Common myeloid progenitor, CD34-positive (primary cell): ENCODE measurements around the gene TRAPPC2L.

Experiments
- CTCF ChIA-PET: fragments of 350-600 bp; sonication (Branson Sonifier 250); formaldehyde crosslinking; loops from one replicate; lab custom pipeline; 2021; ENCODE audit warnings: antibody characterized with exemption; lab: Charles Lee
- POLR2A ChIA-PET: fragments of 350-600 bp; sonication (Branson Sonifier 250); formaldehyde crosslinking; loops from one replicate; lab custom pipeline; 2021; ENCODE audit warnings: antibody characterized with exemption; lab: Charles Lee
- DNase-seq, 3 donors: peaks; one replicate each; pipeline versions ENCODE4 v3.0.0 to v3.0.0-alpha.2; 2013
- H3K27ac ChIP-seq, 2 experiments: 1 replicate in 1 of 2; 2 replicates in 1 of 2; pipeline ENCODE4 v1.7.0; 2013; ENCODE audit warnings: inconsistent platforms in 2 of 2, low read length in 2 of 2, mild to moderate bottlenecking in 2 of 2, low read depth in 1 of 2, moderate library complexity in 1 of 2; ENCODE audit not compliant: severe bottlenecking in 2 of 2, insufficient read depth in 1 of 2, poor library complexity in 1 of 2
- H3K27me3 ChIP-seq, 5 experiments: replicated peaks in 2 of 5; 1 replicate in 3 of 5; 2 replicates in 2 of 5; pipeline versions ENCODE4 v1.6.1 to v1.7.0; 2013; ENCODE audit warnings: low read length in 4 of 5, mild to moderate bottlenecking in 2 of 5, moderate library complexity in 2 of 5, inconsistent platforms in 1 of 5; ENCODE audit not compliant: insufficient read depth in 5 of 5, control insufficient read depth in 4 of 5
- H3K36me3 ChIP-seq, 4 experiments: 1 replicate in 2 of 4; 2 replicates in 2 of 4; pipeline versions ENCODE4 v1.6.1 to v1.7.0; 2013; ENCODE audit warnings: low read length in 3 of 4, control low read depth in 1 of 4, mild to moderate bottlenecking in 1 of 4; ENCODE audit not compliant: control insufficient read depth in 4 of 4, insufficient read depth in 4 of 4
- H3K4me1 ChIP-seq, 4 experiments: 1 replicate in 3 of 4; 2 replicates in 1 of 4; pipeline versions ENCODE4 v1.6.1 to v1.7.1; 2013; ENCODE audit warnings: low read length in 3 of 4, mild to moderate bottlenecking in 3 of 4, control low read depth in 1 of 4, inconsistent platforms in 1 of 4, moderate library complexity in 1 of 4; ENCODE audit not compliant: control insufficient read depth in 4 of 4, insufficient read depth in 4 of 4; ENCODE audit errors: control extremely low read depth in 1 of 4
- H3K4me3 ChIP-seq, 7 experiments: 1 replicate in 4 of 7; 2 replicates in 3 of 7; pipeline versions ENCODE4 v1.5.1 to v1.7.0; 2013; ENCODE audit warnings: mild to moderate bottlenecking in 7 of 7, low read length in 6 of 7, moderate library complexity in 6 of 7, inconsistent platforms in 2 of 7, low read depth in 2 of 7, control low read depth in 1 of 7; ENCODE audit not compliant: insufficient read depth in 4 of 7, control insufficient read depth in 1 of 7; ENCODE audit errors: extremely low read depth in 1 of 7
- H3K9me3 ChIP-seq, 5 experiments: 1 replicate in 4 of 5; 2 replicates in 1 of 5; pipeline versions ENCODE4 v1.6.1 to v1.7.1; 2013; ENCODE audit warnings: low read length in 4 of 5, mild to moderate bottlenecking in 2 of 5, inconsistent platforms in 1 of 5, low read depth in 1 of 5, moderate library complexity in 1 of 5; ENCODE audit not compliant: control insufficient read depth in 4 of 5, insufficient read depth in 2 of 5; ENCODE audit errors: control extremely low read depth in 1 of 5
- WGBS: methylation state at CpG from one replicate; pipeline ENCODE4 v1.1.5; 2013; ENCODE audit not compliant: insufficient coverage; 5-methylcytosine and 5-hydroxymethylcytosine counted together

TRAPPC2L gene

DNA sequence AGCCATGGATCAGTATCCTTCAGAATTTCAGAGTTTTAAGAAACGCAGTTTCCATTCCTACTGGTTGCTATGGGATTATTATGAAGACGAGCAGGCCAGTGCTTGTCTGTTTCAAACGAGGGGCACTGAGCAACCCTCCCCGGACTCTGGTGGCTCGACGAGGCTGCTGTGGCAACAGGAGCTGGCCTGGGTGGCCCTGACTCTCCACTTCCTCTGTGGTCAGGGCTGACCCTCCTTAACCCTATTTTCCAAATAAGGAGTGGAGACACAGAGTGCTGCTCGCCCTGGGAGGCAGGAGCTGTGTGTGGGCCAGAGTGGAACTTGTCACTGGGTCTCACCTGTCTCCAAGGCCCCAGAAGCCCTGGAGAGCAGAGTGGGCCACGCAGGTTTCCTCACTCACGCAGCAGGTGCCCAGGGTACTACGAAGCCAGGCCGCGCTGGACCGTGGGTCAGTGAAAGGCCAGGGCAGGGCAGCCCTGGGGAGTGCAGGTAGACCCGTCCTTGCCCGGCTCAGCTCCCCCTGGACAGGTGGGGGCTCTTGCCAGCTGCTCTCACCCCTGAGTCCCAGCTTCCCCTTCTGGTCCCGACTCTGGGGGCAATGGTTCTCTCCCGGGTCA, 3.5 kb upstream of the TRAPPC2L start:
- CTCF ChIA-PET = interaction anchor here (1.1 to 2.4 kb wide), 3 partner anchors 13 to 106 kb away, joined by 3 to 6 read pairs (median 3); no protein-coding TSS in a partner anchor
- H3K4me1 ChIP-seq = peaks cover 3 to 41% (median 33%) of the 10 kb centered on the region in 4 experiments
- POLR2A ChIA-PET = no interaction called here
- WGBS = 94% methylated on average over 17 of the region's 17 CpGs
- H3K27ac ChIP-seq = no peak overlapping the region
- no peak overlapping the region for H3K4me3 ChIP-seq
- peaks cover 0 to 8% (median 6%) of the 10 kb centered on the region in 4 experiments for H3K36me3 ChIP-seq
- no peaks in the 10 kb centered on the region for H3K9me3 ChIP-seq
- DNase-seq = no peak
- no peaks in the 10 kb centered on the region for H3K27me3 ChIP-seq

DNA sequence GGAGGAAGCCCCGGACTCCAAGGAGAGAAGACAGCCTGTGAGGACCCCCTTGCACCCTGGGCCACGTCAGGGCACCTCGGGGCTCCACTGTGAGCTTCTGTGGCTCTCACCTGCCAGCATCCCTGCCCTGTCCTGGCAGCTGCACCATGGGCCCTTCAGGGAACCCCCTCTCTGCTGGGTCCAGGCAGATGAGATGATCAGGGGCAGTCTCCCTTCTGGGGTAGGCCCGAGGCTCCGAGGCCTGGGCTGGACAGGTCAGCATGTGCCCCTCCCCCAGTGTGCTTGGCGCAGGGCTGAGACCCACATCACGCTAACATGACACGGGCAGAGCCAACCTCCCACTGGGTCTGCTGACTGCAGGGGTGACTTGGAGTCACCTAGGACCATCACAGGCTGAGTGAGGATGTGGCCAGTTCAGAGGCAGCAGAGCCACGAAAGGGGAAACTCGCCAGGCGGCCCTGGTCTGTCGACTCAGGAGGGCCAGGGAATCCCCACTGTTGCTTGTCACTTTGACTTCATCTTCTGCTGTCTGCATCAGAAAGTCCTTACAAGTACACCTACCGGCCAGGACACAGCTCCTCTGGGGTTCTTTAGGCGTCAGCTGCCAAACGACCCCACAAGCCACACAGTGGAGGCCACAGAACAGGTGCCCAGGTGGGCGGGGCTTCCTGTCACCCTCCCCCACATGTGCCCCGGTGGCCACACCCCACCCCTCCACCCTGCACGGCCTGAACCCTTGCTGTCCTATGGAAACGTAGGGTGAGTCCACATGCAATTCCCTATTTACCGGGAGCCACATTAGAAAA, 2.4 kb upstream of the TRAPPC2L start:
- Histone ChIP-seq H3K27ac (peak overlapping the region in 1 of 2 experiments; percentile 43), H3K36me3 (peaks cover 0 to 19% (median 9%) of the 10 kb centered on the region in 4 experiments), H3K4me1 (peaks cover 3 to 43% (median 33%) of the 10 kb centered on the region in 4 experiments), H3K4me3 (peak overlapping the region in 1 of 7 experiments; percentile 23), H3K27me3 (no peaks in the 10 kb centered on the region), H3K9me3 (no peaks in the 10 kb centered on the region)
- CTCF ChIA-PET = no interaction called here
- WGBS = 58% methylated on average over 19 of the region's 20 CpGs
- POLR2A ChIA-PET = interaction anchor here (0.8 kb wide), 1 partner anchor 9 kb away, joined by 3 read pairs; no protein-coding TSS in a partner anchor
- peak; percentile 13 to 68 (median 65) for DNase-seq

DNA sequence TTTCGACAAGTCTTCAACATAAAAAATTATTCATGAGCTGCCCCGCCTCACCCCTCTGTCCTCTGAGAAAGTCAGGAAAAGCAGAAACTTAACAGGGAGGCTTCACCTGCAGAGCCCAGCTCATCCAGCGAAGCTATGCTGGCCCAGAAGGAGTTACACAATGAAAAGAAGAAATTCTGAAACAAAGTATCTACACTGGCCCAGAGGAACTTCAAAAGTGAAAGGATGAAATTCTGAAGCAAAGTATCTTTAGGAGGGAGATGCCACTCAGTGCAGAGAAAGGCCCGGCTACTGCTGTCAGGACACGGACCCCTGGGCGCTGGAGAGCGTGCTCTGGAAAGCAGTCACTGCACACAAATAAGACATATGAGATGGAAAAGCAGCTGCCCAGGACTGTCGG, 1.8 kb upstream of the TRAPPC2L start:
- peaks cover 3 to 43% (median 33%) of the 10 kb centered on the region in 4 experiments for H3K4me1 ChIP-seq
- POLR2A ChIA-PET = interaction anchor here (0.8 kb wide), 1 partner anchor 9 kb away, joined by 3 read pairs; no protein-coding TSS in a partner anchor
- CTCF ChIA-PET = no interaction called here
- no peak for DNase-seq
- no peaks in the 10 kb centered on the region for H3K27me3 ChIP-seq
- H3K9me3 ChIP-seq = no peaks in the 10 kb centered on the region
- H3K4me3 ChIP-seq = peak overlapping the region in 1 of 7 experiments; percentile 23
- 83% methylated on average over 7 of the region's 8 CpGs for WGBS
- peaks cover 0 to 21% (median 14%) of the 10 kb centered on the region in 4 experiments for H3K36me3 ChIP-seq
- H3K27ac ChIP-seq = peak overlapping the region in 1 of 2 experiments; percentile 43

DNA sequence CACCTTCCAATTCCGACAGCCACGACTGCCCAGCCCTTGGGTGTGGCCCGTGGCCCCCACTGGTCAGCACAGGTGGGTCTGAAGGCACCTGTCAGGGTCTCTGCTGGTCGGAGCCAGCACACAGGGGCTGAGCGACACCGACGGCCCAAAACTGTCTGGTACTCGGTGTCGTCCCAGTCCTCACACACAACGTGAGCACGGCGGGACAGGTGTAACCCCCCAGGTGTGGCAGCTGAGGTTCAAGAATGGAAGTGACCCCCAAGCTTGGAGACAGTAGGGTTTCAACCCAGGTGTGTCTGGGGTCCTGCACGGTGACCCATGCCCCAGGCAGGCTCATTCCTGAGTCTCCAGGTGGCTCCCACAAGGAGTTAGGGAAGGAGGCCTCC, 1.2 kb upstream of the TRAPPC2L start:
- Histone ChIP-seq H3K36me3 (peaks cover 0 to 26% (median 18%) of the 10 kb centered on the region in 4 experiments), H3K4me3 (peak overlapping the region in 3 of 7 experiments; percentile 51 to 69 (median 60)), H3K27ac (no peak overlapping the region), H3K9me3 (no peaks in the 10 kb centered on the region), H3K4me1 (peaks cover 3 to 43% (median 33%) of the 10 kb centered on the region in 4 experiments), H3K27me3 (no peaks in the 10 kb centered on the region)
- 93% methylated on average over 12 of the region's 13 CpGs for WGBS
- CTCF ChIA-PET = interaction anchor here (3.6 kb wide), 1 partner anchor 39 kb away, joined by 39 read pairs; no protein-coding TSS in a partner anchor
- no peak for DNase-seq
- POLR2A ChIA-PET = interaction anchor here (0.8 kb wide), 1 partner anchor 10 kb away, joined by 3 read pairs; no protein-coding TSS in a partner anchor

DNA sequence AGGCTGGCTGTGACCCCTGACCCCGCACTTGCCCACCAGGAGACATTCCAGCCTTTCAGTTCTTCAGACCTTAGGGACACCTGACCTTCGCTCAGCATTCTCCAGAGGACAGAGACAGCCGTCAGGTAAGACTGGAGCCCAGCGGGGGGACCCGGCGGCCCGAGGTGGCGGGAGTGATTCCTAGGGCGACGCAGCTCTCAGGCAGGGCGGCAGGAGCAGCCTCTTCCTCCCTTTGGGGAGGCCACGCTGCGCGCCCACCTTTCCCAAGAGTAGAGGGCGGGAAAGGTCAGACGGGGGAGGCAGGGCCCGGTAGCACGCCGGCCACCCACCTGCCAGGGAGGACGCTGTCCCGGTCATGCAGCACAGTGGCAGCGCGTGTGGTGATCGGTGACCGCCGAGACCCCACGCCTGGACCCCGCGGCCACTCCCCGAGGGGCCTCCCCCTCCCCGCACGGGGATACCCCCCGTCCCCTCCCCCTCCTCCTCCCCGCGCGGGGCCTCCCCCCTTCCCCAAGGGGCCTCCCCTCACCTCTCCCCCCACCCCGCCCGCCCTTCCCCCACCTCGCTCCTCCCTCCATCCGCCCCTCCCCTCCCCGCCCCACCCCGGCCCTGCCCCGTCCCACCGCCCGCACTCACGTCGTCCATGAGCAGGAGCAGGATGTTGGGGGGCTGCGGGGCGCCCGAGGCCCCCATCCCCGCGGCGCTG, 652 bp upstream of the TRAPPC2L start:
- no peak for DNase-seq
- H3K4me1 ChIP-seq = peaks cover 3 to 43% (median 33%) of the 10 kb centered on the region in 4 experiments
- WGBS = 37% methylated on average over 23 of the region's 53 CpGs
- H3K27me3 ChIP-seq = no peaks in the 10 kb centered on the region
- no peak overlapping the region for H3K27ac ChIP-seq
- CTCF ChIA-PET = interaction anchor here (1.0 to 3.6 kb wide), 11 partner anchors 10 to 110 kb away, joined by 3 to 39 read pairs (median 6); partner anchors contain the start of genes APRT and PABPN1L
- POLR2A ChIA-PET = interaction anchor here (0.6 kb wide), 1 partner anchor 437 kb away, joined by 5 read pairs; no protein-coding TSS in a partner anchor
- H3K36me3 ChIP-seq = peaks cover 2 to 32% (median 22%) of the 10 kb centered on the region in 4 experiments
- H3K4me3 ChIP-seq = peak overlapping the region; percentile 83 to 98 (median 93)
- no peaks in the 10 kb centered on the region for H3K9me3 ChIP-seq

DNA sequence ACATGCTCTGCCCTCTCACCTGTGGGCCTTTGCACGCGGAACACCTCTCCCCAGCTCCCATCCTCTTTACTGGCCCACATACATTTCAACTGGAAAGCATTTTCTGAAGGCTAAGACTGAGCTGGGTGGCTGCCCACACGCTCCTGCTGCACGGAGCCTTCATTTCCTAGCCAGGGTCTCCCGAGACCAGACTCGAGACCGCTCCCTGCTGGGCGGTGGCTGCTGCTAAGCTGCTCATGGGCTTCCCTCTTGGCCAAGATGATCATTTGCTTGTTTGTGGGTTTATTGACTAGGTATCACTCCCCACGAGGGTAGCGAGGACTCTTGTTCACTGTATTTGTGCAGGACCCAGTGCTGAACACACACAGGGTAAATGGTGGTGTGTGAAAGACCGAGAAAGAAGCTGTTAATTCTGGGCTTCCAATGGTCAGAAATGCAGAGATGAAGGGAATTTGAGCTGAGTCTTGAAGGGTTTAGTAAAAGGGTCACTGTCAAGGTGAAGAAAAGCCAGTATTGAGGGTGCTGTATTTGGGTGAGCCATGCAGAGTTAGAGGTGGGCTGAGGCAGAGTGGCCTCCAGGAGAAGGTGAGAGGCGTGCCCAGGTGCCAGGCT, 907 bp downstream of the TRAPPC2L start:
- H3K36me3 ChIP-seq = peaks cover 3 to 47% (median 32%) of the 10 kb centered on the region in 4 experiments
- no peaks in the 10 kb centered on the region for H3K27me3 ChIP-seq
- ChIA-PET POLR2A (interaction anchor here (0.7 kb wide), 1 partner anchor 79 kb away, joined by 3 read pairs; no protein-coding TSS in a partner anchor), CTCF (interaction anchor here (1.0 to 3.6 kb wide), 23 partner anchors 8 to 358 kb away, joined by 3 to 39 read pairs (median 4); partner anchors contain the start of genes APRT and PABPN1L)
- peak overlapping the region in 1 of 2 experiments; percentile 61 for H3K27ac ChIP-seq
- H3K4me3 ChIP-seq = peak overlapping the region; percentile 83 to 98 (median 93)
- H3K9me3 ChIP-seq = no peaks in the 10 kb centered on the region
- DNase-seq = peak; percentile 79 to 87 (median 84)
- peaks cover 3 to 43% (median 33%) of the 10 kb centered on the region in 4 experiments for H3K4me1 ChIP-seq
- 15% methylated on average over 11 of the region's 12 CpGs for WGBS
